IMR-90 (cell line): Measurements from ENCODE around the gene TLR9. TPM values are rescaled to one million over a fixed set of nuclear protein-coding genes. Genes with fewer than 3 reads are reported as not detected.

ENCODE experiments used
- ATAC-seq: fragments of 200-7000 bp; cut with Tn5 transposase; 2 replicates; pipeline ENCODE4 v1.9.1; 2020; ENCODE audit warnings: low read depth, mild to moderate bottlenecking, moderate library complexity
- BruUV-seq: library from RNA; stranded (reverse); fragments of 400-500 nt; replicated peaks from 2 replicates; lab custom pipeline; 2021; lab: Mats Ljungman, UMichigan
- CTCF ChIA-PET: fragments of 300-600 bp; formaldehyde crosslinking; extraction: SDS; loops from one replicate; lab custom pipeline; 2021; ENCODE audit warnings: antibody characterized with exemption; lab: Yijun Ruan, JAX
- POLR2A ChIA-PET: fragments of 300-600 bp; sonication (Branson Sonifier 250); formaldehyde crosslinking; loops from one replicate; lab custom pipeline; 2022; ENCODE audit warnings: antibody characterized with exemption; ENCODE audit not compliant: unreplicated experiment; lab: Charles Lee
- DNase-seq: peaks from one replicate; pipeline ENCODE4 v3.0.0; 2013
- H2AFZ ChIP-seq: replicated peaks from 2 replicates; pipeline ENCODE3; 2013; ENCODE audit warnings: low read length, mild to moderate bottlenecking; ENCODE audit not compliant: poor library complexity
- H2AK5ac ChIP-seq: 2 replicates; pipeline ENCODE4 v1.6.1; 2013; ENCODE audit warnings: low read depth, low read length, inconsistent platforms
- H2AK9ac ChIP-seq: replicated peaks from 2 replicates; pipeline ENCODE3; 2013; ENCODE audit warnings: mild to moderate bottlenecking, low read depth, low read length, moderate library complexity; ENCODE audit not compliant: poor library complexity
- H2BK120ac ChIP-seq: 2 replicates; pipeline ENCODE4 v1.6.1; 2013; ENCODE audit warnings: low read depth, low read length, inconsistent platforms
- H2BK15ac ChIP-seq: 3 replicates; pipeline ENCODE4 v1.6.1; 2013; ENCODE audit warnings: low read depth, low read length, inconsistent platforms
- H2BK20ac ChIP-seq: 2 replicates; pipeline ENCODE4 v1.6.1; 2013; ENCODE audit warnings: low read depth, mild to moderate bottlenecking, inconsistent platforms, low read length, moderate library complexity
- H2BK5ac ChIP-seq: 2 replicates; pipeline ENCODE4 v1.6.1; 2013; ENCODE audit warnings: mild to moderate bottlenecking, low read depth, low read length, inconsistent platforms; ENCODE audit not compliant: poor library complexity, severe bottlenecking
- H3K14ac ChIP-seq: replicated peaks from 2 replicates; pipeline ENCODE4 v1.6.1; 2013; ENCODE audit warnings: low read depth, low read length, inconsistent platforms
- H3K18ac ChIP-seq: 2 replicates; pipeline ENCODE4 v1.6.1; 2013; ENCODE audit warnings: low read depth, low read length, control low read depth
- H3K23ac ChIP-seq: 2 replicates; pipeline ENCODE4 v1.6.1; 2013; ENCODE audit warnings: low read depth, low read length, inconsistent platforms
- H3K27ac ChIP-seq: 2 replicates; pipeline ENCODE4 v1.5.1; 2013; ENCODE audit warnings: mild to moderate bottlenecking, control low read depth, low read length; ENCODE audit not compliant: insufficient read depth
- H3K27me3 ChIP-seq: 2 replicates; pipeline ENCODE4 v1.6.1; 2013; ENCODE audit warnings: low read length; ENCODE audit not compliant: control insufficient read depth, insufficient read depth
- H3K36me3 ChIP-seq: 2 replicates; pipeline ENCODE4 v1.6.1; 2013; ENCODE audit warnings: low read length, mixed read lengths; ENCODE audit not compliant: control insufficient read depth, insufficient read depth
- H3K4ac ChIP-seq: 2 replicates; pipeline ENCODE4 v1.6.1; 2013; ENCODE audit warnings: low read depth, low read length, inconsistent platforms
- H3K4me1 ChIP-seq: 2 replicates; pipeline ENCODE4 v1.6.1; 2013; ENCODE audit warnings: low read length, mixed read lengths; ENCODE audit not compliant: control insufficient read depth, insufficient read depth
- H3K4me2 ChIP-seq: 2 replicates; pipeline ENCODE4 v1.6.1; 2013; ENCODE audit warnings: low read depth, mild to moderate bottlenecking, control low read depth, low read length, moderate library complexity
- H3K4me3 ChIP-seq: 2 replicates; pipeline ENCODE4 v1.5.1; 2013; ENCODE audit warnings: low read depth, mild to moderate bottlenecking, control low read depth, low read length, moderate library complexity; ENCODE audit not compliant: insufficient read depth
- H3K56ac ChIP-seq: 2 replicates; pipeline ENCODE4 v1.6.1; 2013; ENCODE audit warnings: low read length, inconsistent platforms; ENCODE audit not compliant: insufficient read depth; ENCODE audit errors: extremely low read depth
- H3K79me1 ChIP-seq, 2 experiments: 2 replicates each; pipeline ENCODE4 v1.6.1; 2013; ENCODE audit warnings: low read length in 2 of 2, inconsistent platforms in 1 of 2, low read depth in 1 of 2
- H3K9ac ChIP-seq: 2 replicates; pipeline ENCODE4 v1.6.1; 2013; ENCODE audit warnings: low read depth, low read length, control low read depth
- H3K9me1 ChIP-seq: 2 replicates; pipeline ENCODE4 v1.6.1; 2013; ENCODE audit warnings: low read length, inconsistent platforms; ENCODE audit not compliant: insufficient read depth
- H3K9me3 ChIP-seq: 2 replicates; pipeline ENCODE4 v1.6.1; 2013; ENCODE audit warnings: low read length; ENCODE audit not compliant: control insufficient read depth, insufficient read depth
- H4K20me1 ChIP-seq: 2 replicates; pipeline ENCODE4 v1.6.1; 2013; ENCODE audit warnings: low read length, inconsistent platforms; ENCODE audit not compliant: insufficient read depth
- H4K5ac ChIP-seq: 2 replicates; pipeline ENCODE4 v1.6.1; 2013; ENCODE audit warnings: mild to moderate bottlenecking, low read depth, low read length, control low read depth
- H4K8ac ChIP-seq, 2 experiments: 2 replicates each; pipeline ENCODE4 v1.6.1; 2013; ENCODE audit warnings: low read depth in 2 of 2, low read length in 2 of 2, control low read depth in 1 of 2, inconsistent platforms in 1 of 2
- H4K91ac ChIP-seq: 2 replicates; pipeline ENCODE4 v1.6.1; 2013; ENCODE audit warnings: low read depth, low read length, inconsistent platforms; ENCODE audit not compliant: insufficient read depth
- CHD1 ChIP-seq: IDR thresholded peaks from 2 replicates; pipeline ENCODE4 v1.6.1; 2012; ENCODE audit warnings: low read depth, low read length, improper control_type of control experiment
- MAZ ChIP-seq: IDR thresholded peaks from 2 replicates; pipeline ENCODE4 v1.6.1; 2012; ENCODE audit warnings: low read depth, mild to moderate bottlenecking, low read length, improper control_type of control experiment, moderate library complexity, borderline replicate concordance
- MXI1 ChIP-seq: IDR thresholded peaks from 2 replicates; pipeline ENCODE4 v1.6.1; 2012; ENCODE audit warnings: low read depth, mild to moderate bottlenecking, low read length, moderate library complexity, borderline replicate concordance
- RAD21 ChIP-seq: IDR thresholded peaks from 2 replicates; pipeline ENCODE4 v1.6.1; 2012; ENCODE audit warnings: low read length, improper control_type of control experiment
- RCOR1 ChIP-seq: IDR thresholded peaks from 2 replicates; pipeline ENCODE4 v1.6.1; 2012; ENCODE audit warnings: mild to moderate bottlenecking, low read length, improper control_type of control experiment; ENCODE audit not compliant: insufficient replicate concordance
- SMC3 ChIP-seq: fragments of 150-350 bp; IDR thresholded peaks from 2 replicates; pipeline ENCODE4 v1.6.1; 2016; ENCODE audit warnings: low read depth, mild to moderate bottlenecking, antibody characterized with exemption, low read length, moderate library complexity
- USF2 ChIP-seq: fragments of 150-350 bp; IDR thresholded peaks from 2 replicates; pipeline ENCODE4 v1.6.1; 2017; ENCODE audit warnings: mild to moderate bottlenecking, antibody characterized with exemption, low read length, low read depth
- WGBS, 2 experiments: methylation state at CpG; one replicate each; pipeline versions ENCODE4 v1.1.5 to v1.1.7; 2013; ENCODE audit warnings: missing lambda C conversion rate in 2 of 2; ENCODE audit not compliant: insufficient read length in 1 of 2; ENCODE audit errors: extremely low coverage in 2 of 2; 5-methylcytosine and 5-hydroxymethylcytosine counted together
- dilution Hi-C: fragments of 300-500 bp; cut with HindIII; formaldehyde crosslinking; loops from one replicate; pipeline ENCODE4 v1.14.3; 2018; ENCODE audit warnings: low sequenced_read_pairs; ENCODE audit not compliant: unreplicated experiment
- in situ Hi-C: fragments of 300-500 bp; cut with MboI; formaldehyde crosslinking; loops from 3 replicates; pipeline ENCODE4 v1.14.3; 2019; ENCODE audit warnings: low sequenced_read_pairs, inconsistent platforms, mixed read lengths
- intact Hi-C: fragments of 100-400 bp; cut with micrococcal nuclease; formaldehyde crosslinking; loops from 2 replicates; pipeline ENCODE4 v1.10.0; 2022
- polyA plus RNA-seq, 3 experiments: library from polyadenylated mRNA; depleted of rRNA; stranded (reverse); fragments of >200 nt; gene quantifications; 2 replicates each; pipeline ENCODE4 v1.2.3, GENCODE V29; 2012; ENCODE audit warnings: low replicate concordance in 1 of 3
- total RNA-seq: library from RNA; depleted of rRNA; stranded (reverse); fragments of >200 nt; gene quantifications from 2 replicates; pipeline ENCODE4 v1.2.3, GENCODE V29; 2012
- TF ChIP-seq, protein P1 (sequence below): conservative IDR thresholded peaks from 2 replicates; pipeline ENCODE4 v1.5.1; 2012; ENCODE audit warnings: mild to moderate bottlenecking, low read depth, low read length, improper control_type of control experiment

TLR9 gene
- total and polyA plus RNA-seq, 2 of the 4 experiments (the other 2 are of a cell fraction) = not detected

DNA sequence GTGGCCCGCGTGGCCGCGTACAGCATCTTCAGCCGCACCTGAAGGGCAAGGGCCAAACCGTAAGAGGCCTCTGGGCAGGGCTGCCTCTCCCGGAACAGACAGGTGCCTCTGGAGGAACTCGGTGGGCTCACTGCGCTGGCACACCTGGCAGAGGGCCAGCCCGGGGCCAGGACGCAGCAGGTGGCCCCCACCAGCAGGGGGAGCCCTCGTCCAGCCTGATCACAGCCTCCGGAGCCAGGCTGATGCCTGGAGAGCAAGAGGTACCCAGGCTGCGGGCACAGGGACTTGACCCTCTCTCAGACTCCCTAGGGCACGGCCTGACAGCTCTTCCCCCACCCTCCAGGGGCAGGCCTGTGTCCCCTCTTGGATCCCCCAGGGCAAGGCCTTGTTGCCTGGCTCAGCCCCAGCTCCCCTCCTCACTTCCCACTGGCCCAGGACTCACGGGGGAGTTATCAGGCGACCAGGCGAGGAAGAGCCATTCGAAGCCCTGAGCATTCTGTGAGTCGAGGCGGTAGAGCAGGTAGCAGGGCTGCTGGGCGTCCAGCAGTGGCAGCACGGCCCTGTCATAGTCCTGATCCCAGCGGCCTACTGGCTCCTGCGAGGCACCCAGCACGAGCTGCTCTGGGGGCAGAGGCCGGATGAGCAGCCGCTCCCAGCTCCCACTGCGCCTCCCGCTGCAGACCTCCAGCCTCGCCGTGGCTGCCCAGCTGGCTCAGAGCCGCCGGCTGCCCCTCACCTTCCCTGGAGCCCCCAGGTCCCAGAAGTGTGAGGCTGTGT is 6.2 kb upstream of the TLR9 start:
- H3K27ac ChIP-seq = no peak overlapping the region

More for the DNA sequence above, 6.2 kb upstream of the TLR9 start:
- TF ChIP-seq MAZ = peak; percentile 14; the same call in 1 of the 2 replicates
- TF ChIP-seq, protein P1, sequence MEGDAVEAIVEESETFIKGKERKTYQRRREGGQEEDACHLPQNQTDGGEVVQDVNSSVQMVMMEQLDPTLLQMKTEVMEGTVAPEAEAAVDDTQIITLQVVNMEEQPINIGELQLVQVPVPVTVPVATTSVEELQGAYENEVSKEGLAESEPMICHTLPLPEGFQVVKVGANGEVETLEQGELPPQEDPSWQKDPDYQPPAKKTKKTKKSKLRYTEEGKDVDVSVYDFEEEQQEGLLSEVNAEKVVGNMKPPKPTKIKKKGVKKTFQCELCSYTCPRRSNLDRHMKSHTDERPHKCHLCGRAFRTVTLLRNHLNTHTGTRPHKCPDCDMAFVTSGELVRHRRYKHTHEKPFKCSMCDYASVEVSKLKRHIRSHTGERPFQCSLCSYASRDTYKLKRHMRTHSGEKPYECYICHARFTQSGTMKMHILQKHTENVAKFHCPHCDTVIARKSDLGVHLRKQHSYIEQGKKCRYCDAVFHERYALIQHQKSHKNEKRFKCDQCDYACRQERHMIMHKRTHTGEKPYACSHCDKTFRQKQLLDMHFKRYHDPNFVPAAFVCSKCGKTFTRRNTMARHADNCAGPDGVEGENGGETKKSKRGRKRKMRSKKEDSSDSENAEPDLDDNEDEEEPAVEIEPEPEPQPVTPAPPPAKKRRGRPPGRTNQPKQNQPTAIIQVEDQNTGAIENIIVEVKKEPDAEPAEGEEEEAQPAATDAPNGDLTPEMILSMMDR = peak; percentile 79
- TF ChIP-seq SMC3 = peak; percentile 63
- TF ChIP-seq RCOR1 = no peak
- TF ChIP-seq RAD21 = peak; percentile 78
- TF ChIP-seq MXI1 = no peak
- no peak for TF ChIP-seq USF2
- no peak for TF ChIP-seq CHD1
- H3K9me1 ChIP-seq = peaks cover 7% of the 10 kb centered on the region
- no peak overlapping the region for H2AK9ac ChIP-seq
- ATAC-seq (peak; percentile 75), DNase-seq (peak; percentile 33)
- peaks cover 6% of the 10 kb centered on the region for H3K4me1 ChIP-seq
- no peak overlapping the region for H2BK5ac ChIP-seq
- peaks cover 10 to 47% of the 10 kb centered on the region in 2 experiments for H3K79me1 ChIP-seq
- H3K18ac ChIP-seq = no peak overlapping the region
- no peak overlapping the region for H2AFZ ChIP-seq
- no peak overlapping the region for H3K4ac ChIP-seq
- H2BK120ac ChIP-seq = no peak overlapping the region
- H3K9me3 ChIP-seq = no peaks in the 10 kb centered on the region
- H2BK15ac ChIP-seq = no peak overlapping the region
- H3K4me2 ChIP-seq = no peak overlapping the region
- no peak overlapping the region for H2BK20ac ChIP-seq
- no TSS peak for BruUV-seq
- H3K9ac ChIP-seq = no peak overlapping the region
- in situ Hi-C loops = loop anchor here (5.0 kb wide), 1 partner anchor 111 kb away; no protein-coding TSS in a partner anchor
- H3K36me3 ChIP-seq = peaks cover 63% of the 10 kb centered on the region
- WGBS, 2 experiments = 87% methylated on average over 9 of the region's 34 CpGs; no CpG with 5 or more reads in 1 of the 2 experiments
- no peak overlapping the region for H3K14ac ChIP-seq
- no peak overlapping the region for H2AK5ac ChIP-seq
- H3K23ac ChIP-seq = no peak overlapping the region
- no peak overlapping the region for H3K4me3 ChIP-seq
- intact Hi-C loops = loop anchor here (1.0 kb wide), 1 partner anchor 108 kb away; no protein-coding TSS in a partner anchor
- ChIA-PET POLR2A (no interaction called here), CTCF (interaction anchor here (0.6 to 1.6 kb wide), 3 partner anchors 26 to 108 kb away, joined by 4 to 14 read pairs (median 5); no protein-coding TSS in a partner anchor)
- no peaks in the 10 kb centered on the region for H3K27me3 ChIP-seq
- no peak overlapping the region for H4K5ac ChIP-seq
- H4K20me1 ChIP-seq = peaks cover 41% of the 10 kb centered on the region
- H4K91ac ChIP-seq = no peak overlapping the region
- H4K8ac ChIP-seq = no peak overlapping the region
- no peak overlapping the region for H3K56ac ChIP-seq
- dilution Hi-C loops = no loop called here
